GM19438 (cell line): ENCODE data around the gene FBXW10B.
A peak's percentile ranks its signal among the peaks of the same experiment; 100 is the strongest.
"Not testable (repeated sequence)": the region's sequence is repeated elsewhere in the genome, so short reads cannot be mapped to it uniquely, and the experiment has no call there.

Experiments
- ATAC-seq: cut with Tn5 transposase; IDR thresholded peaks from one replicate; pipeline ENCODE4 v1.9.1; 2021; ENCODE audit warnings: low read depth; ENCODE audit not compliant: unreplicated experiment

Gene FBXW10B

GRCh38 chr17:15642505-15643251 is 23.2 kb upstream of the FBXW10B start:
- ATAC-seq = not testable (repeated sequence)

DNA sequence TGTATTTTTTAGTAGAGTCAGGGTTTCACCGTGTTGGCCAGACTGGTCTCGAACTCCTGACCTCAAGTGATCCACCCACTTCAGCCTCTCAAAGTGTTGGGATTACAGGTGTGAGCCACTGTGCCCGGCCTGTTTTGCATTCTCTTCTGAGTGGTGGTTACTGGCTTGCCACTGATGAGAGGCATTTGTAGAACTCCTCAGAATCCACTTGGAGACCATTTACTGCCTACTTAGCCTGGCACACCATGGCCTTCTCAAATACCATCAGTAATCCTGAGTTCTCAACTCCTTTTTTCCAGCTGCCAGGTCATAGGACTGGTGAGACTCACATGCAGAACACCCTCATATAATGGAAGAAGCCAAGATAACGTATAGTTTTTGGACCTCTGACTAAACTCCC is 22.5 kb upstream of the FBXW10B start:
- not testable (repeated sequence) for ATAC-seq

DNA sequence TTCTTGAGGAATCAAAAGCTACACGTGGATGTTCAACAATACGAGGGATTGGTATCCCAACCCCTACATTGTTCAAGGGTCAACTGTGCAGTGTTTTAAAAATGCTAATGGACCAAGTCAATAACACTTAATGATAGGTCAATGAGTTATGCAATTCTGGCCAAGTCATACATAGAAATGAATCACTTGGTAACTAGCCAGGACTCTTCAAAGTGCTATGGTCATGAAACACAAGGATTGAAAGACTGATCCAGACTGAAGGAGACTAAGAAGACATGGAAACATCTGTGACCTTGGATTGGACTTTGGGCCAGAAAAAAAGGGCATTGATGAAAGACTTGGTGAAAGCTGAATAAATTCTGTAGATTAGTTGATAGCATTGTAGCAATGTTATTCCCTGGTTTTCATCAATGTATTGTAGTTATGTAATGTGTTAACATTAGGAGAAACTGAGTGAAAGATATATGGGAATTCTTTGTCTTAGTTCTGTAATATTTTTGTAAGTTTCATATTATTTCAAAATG is 11.5 kb upstream of the FBXW10B start:
- ATAC-seq = not testable (repeated sequence)

- not testable (repeated sequence) for ATAC-seq
These were observed 10.5 kb upstream of the FBXW10B start for GRCh38 chr17:15629991-15630390.

DNA sequence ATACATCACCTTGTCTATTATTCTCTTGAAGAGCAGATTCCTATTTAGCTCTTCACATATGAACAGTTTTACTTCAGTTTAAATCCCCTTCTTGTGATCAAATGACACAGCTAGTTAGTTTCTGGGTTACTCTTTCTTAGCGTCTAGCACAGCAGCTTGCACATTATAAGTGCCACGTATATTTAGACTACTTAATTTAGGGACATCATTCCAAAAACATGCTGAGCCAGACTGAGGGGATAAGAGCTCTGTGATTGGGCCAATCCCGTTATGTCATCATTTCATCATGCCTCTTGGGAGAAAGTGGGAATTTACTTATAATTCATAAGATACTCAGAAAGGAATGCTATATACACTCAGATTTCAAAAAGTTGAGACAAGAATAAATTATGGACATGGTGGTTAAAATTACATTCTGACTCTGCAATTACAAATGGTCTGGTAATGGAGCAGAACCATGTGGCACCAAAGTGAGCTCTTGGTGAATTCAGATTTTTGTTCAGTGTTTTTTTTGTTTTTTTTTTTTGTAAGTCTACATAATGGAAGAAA is 4.2 kb upstream of the FBXW10B start:
- not testable (repeated sequence) for ATAC-seq

DNA sequence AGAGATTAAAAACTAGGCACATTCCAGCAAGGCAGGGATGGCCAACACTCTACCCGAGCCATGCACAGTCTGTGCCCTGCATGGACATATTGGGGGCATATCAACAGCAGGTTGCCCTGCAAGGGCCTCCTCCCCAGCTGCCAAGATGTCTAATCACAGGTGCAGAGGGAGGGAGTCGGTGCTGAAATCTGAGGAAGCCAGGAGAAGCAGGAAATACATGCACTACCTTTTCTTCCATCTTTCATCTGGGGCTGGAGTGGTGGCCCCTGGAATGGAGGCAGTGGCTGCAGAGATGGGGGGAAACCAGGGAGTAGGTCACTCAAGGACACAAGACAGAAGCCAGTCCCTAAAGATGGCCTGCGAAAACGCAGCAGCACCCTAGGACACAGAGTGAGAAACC is 3.8 kb upstream of the FBXW10B start:
- ATAC-seq = not testable (repeated sequence)

DNA sequence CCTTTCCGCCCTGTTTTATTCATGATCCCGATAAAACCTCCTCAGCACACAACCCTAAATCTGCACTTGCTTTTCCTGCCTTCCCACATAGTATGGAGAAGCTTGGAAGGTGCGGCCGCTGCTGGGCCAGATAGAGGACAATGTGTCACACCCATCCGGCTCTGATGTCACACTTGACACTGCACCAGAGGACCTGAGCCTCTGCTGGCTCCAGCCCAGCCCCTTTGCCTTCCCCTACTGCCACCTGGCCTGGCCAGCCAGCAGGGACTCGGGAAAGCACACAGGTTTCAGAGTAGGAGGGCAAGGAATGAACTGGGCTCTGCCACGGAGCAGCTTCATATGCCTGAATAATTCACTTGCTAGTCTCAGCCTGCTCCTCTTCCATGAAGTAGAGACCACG is 2.6 kb upstream of the FBXW10B start:
- not testable (repeated sequence) for ATAC-seq

DNA sequence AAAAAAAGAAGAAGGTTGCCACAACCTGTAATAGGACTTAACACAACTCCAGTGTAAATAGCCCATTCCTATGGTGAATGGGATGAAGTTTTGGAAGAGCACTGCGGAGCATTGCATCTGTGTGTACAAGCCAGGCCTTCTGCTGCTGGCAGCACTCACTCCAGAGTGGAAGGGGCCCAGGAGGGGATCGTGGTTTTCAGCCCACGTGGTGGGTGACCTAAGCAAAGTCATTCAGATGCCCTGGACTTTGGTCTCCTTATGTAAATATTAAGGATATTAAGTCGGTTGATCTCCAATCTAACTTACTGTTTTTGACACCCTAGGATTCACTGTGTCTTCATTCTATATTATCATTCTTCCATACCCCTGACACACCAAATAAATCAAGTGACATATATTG is 2.7 kb downstream of the FBXW10B start:
- not testable (repeated sequence) for ATAC-seq

DNA sequence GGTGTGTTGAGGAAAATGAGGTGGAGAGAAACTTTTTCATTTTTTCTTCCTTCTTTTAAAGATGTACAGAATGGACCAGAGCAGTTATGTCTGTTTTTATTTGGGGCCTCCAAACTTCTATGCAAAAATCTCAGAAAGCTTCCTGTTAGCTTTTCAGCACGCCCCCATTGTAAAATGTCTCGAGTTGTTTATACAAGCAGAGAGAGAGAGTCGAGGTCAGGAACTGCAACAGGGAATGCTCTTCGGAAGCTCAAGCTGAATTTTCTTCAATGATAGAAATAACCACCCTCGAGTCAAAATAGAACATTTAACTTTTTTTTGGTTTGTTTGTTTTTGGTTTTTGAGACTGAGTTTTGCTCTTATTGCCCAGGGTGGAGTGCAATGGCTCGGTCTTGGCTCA is 3.7 kb downstream of the FBXW10B start:
- not testable (repeated sequence) for ATAC-seq

DNA sequence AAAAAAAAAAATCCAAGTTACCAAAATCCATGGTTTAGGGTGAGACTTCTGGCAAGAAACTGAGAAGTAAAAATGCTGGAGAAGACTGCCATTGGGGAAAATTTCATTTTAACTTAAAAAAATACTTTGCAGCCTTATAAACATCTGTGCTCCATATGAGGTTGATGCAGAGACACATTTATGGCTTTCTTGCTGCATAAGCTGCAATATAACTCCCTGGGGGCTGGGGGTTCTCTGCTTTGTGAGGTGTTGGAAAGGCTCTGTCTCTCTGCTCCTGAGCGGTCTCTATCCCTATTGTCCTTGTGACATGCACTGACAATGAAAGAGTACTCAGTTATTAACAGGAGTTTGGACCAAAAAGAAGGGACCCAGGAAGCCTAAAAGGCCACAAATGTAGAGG is 6.4 kb downstream of the FBXW10B start:
- not testable (repeated sequence) for ATAC-seq

- ATAC-seq = not testable (repeated sequence)
These were observed 26.5 kb downstream of the FBXW10B start for GRCh38 chr17:15592960-15593359.

DNA sequence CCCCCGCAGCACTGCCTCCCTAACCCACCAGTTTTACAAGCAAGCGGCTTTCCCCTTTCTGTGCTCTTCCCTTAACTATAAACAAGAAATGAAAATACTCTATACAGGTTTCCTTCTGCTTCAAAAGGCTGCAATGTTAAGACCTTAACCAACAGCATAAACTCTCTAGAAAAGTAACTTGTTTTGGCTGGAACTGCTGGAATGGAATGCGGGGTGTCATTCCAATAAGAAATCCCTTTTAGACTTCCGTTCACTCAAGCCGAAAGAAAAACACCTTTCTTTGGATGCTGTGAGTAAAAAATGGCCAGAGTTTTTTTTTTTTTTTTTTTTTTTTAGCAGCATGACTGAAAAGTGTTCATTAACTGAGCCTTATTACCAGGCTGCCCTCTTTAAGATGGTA is 27.5 kb downstream of the FBXW10B start:
- ATAC-seq = not testable (repeated sequence)

GRCh38 chr17:15590844-15591243 is 28.7 kb downstream of the FBXW10B start:
- not testable (repeated sequence) for ATAC-seq

GRCh38 chr17:15589544-15590536 is 29.7 kb downstream of the FBXW10B start:
- peak; percentile 75 for ATAC-seq

DNA sequence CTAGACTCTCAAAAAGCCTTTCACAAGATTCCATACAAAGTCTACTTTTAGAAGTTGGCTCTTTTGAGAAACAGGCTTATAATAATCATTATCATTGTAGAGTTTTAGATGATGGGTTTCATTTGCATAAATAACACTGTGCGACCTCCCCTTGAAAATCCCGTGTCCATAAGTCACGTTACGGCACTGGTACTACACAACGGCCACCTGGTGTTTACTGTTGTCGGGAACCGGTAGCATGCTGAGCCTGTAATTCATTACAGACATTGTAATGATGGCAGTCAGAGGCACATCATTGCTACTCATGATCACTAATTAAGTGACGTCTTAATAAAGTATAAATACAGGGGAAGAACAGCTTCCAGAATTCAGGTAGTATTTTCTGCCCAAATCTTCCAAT is 31.5 kb downstream of the FBXW10B start:
- not testable (repeated sequence) for ATAC-seq

- not testable (repeated sequence) for ATAC-seq
These were observed 36.2 kb downstream of the FBXW10B start for GRCh38 chr17:15583313-15583712.

GRCh38 chr17:15581462-15581861 is 38.0 kb downstream of the FBXW10B start:
- not testable (repeated sequence) for ATAC-seq

- ATAC-seq = not testable (repeated sequence)
These were observed 42.7 kb downstream of the FBXW10B start for GRCh38 chr17:15576848-15577247.

GRCh38 chr17:15574660-15575059 is 44.8 kb downstream of the FBXW10B start:
- not testable (repeated sequence) for ATAC-seq

- ATAC-seq = not testable (repeated sequence)
These were observed 45.6 kb downstream of the FBXW10B start for GRCh38 chr17:15573870-15574269.
